Iris pigment epithelial cell (primary cell): ENCODE measurements around the gene ARL4C.

Experiments
- DNase-seq: peaks from one replicate; pipeline ENCODE4 v3.0.0-alpha.2; 2011; ENCODE audit warnings: low read depth

ARL4C gene

GRCh38 chr2:234500394-234501006, 3.6 kb upstream of the ARL4C start:
- peak; percentile 64 for DNase-seq

- DNase-seq = no peak
Observed at GRCh38 chr2:234497594-234498235, 834 bp upstream of the ARL4C start.

- peak; percentile 36 for DNase-seq
Observed at GRCh38 chr2:234496055-234496834, 636 bp downstream of the ARL4C start.

GRCh38 chr2:234495251-234496054, 1.4 kb downstream of the ARL4C start:
- no peak for DNase-seq

- no peak for DNase-seq
Observed at GRCh38 chr2:234494361-234495250, 2.3 kb downstream of the ARL4C start.

- no peak for DNase-seq
Observed at GRCh38 chr2:234493796-234494195, 3.1 kb downstream of the ARL4C start.

GRCh38 chr2:234492717-234493485, 4.0 kb downstream of the ARL4C start:
- DNase-seq = no peak

- no peak for DNase-seq
Observed at GRCh38 chr2:234491897-234492296, 5.0 kb downstream of the ARL4C start.

- DNase-seq = peak; percentile 12
Observed at GRCh38 chr2:234491281-234491680, 5.6 kb downstream of the ARL4C start.

- DNase-seq = no peak
Observed at GRCh38 chr2:234490271-234491091, 6.4 kb downstream of the ARL4C start.

GRCh38 chr2:234488913-234489451, 7.9 kb downstream of the ARL4C start:
- DNase-seq = no peak

- DNase-seq = no peak
Observed at GRCh38 chr2:234488486-234488885, 8.4 kb downstream of the ARL4C start.

GRCh38 chr2:234487356-234487755, 9.5 kb downstream of the ARL4C start:
- DNase-seq = no peak

GRCh38 chr2:234483568-234484251, 13.2 kb downstream of the ARL4C start:
- no peak for DNase-seq

GRCh38 chr2:234481301-234481700, 15.6 kb downstream of the ARL4C start:
- DNase-seq = no peak

- no peak for DNase-seq
Observed at GRCh38 chr2:234480337-234480736, 16.5 kb downstream of the ARL4C start.

- DNase-seq = no peak
Observed at GRCh38 chr2:234479465-234479864, 17.4 kb downstream of the ARL4C start.

GRCh38 chr2:234478121-234478858, 18.6 kb downstream of the ARL4C start:
- DNase-seq = no peak
